ENCODE measurements around the gene NHLH2.

DNA sequence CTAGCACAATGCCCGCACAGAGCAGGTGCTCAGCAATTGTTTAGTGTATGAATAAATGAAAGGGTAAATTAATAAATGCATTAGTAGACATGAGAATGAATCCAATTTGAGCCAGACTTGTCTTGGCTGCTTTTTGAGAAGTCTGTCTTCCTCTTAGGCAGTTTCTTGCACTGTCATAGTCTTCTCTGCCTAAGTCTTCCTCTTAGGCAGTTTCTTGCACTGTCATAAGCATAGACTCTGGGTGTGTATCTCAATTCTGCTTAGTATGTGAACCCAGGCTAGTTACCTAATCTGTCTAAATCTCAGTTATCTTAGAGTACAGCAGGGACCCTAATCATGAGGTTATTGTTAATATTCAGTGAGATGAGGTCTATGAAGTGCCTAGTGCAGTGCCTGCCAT, 27.2 kb downstream of the NHLH2 start:
- TF ChIP-seq ZFX (IDR thresholded peaks at IDR 0.05) = no peak
- TF ChIP-seq, protein P1, sequence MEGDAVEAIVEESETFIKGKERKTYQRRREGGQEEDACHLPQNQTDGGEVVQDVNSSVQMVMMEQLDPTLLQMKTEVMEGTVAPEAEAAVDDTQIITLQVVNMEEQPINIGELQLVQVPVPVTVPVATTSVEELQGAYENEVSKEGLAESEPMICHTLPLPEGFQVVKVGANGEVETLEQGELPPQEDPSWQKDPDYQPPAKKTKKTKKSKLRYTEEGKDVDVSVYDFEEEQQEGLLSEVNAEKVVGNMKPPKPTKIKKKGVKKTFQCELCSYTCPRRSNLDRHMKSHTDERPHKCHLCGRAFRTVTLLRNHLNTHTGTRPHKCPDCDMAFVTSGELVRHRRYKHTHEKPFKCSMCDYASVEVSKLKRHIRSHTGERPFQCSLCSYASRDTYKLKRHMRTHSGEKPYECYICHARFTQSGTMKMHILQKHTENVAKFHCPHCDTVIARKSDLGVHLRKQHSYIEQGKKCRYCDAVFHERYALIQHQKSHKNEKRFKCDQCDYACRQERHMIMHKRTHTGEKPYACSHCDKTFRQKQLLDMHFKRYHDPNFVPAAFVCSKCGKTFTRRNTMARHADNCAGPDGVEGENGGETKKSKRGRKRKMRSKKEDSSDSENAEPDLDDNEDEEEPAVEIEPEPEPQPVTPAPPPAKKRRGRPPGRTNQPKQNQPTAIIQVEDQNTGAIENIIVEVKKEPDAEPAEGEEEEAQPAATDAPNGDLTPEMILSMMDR (IDR thresholded peaks at IDR 0.05 in 2 of 3, conservative IDR thresholded peaks at IDR 0.05 in 1 of 3; ENCODE audit: borderline replicate concordance in 1 of 3, insufficient read depth in 1 of 3, low read depth in 2 of 3, low read length in 2 of 3) = no peak
- TF ChIP-seq, protein P2, sequence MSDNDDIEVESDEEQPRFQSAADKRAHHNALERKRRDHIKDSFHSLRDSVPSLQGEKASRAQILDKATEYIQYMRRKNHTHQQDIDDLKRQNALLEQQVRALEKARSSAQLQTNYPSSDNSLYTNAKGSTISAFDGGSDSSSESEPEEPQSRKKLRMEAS (IDR thresholded peaks at IDR 0.05) = no peak
- no peak for TF ChIP-seq EZH2 (IDR thresholded peaks at IDR 0.05)

Measured in HCT116 (cell line).